Measurements from ENCODE around the gene TRANK1. TPM values are rescaled to one million over a fixed set of nuclear protein-coding genes. Genes with fewer than 3 reads are reported as not detected.
"Not testable (repeated sequence)": the region's sequence is repeated elsewhere in the genome, so short reads cannot be mapped to it uniquely, and the experiment has no call there.

Gene TRANK1
- total RNA-seq, 2 donors from 2014 or later, result 3.6 to 7.8 TPM

GRCh38 chr3:36907911-36908646, 36.8 kb downstream of the TRANK1 start:
- no peaks in the 10 kb centered on the region for H3K27me3 ChIP-seq
- peak overlapping the region; percentile 1 to 28 for H3K4me3 ChIP-seq
- ATAC-seq (peak; percentile 69), DNase-seq (peak; percentile 40 to 69 (median 50))
- TF ChIP-seq, protein P1, sequence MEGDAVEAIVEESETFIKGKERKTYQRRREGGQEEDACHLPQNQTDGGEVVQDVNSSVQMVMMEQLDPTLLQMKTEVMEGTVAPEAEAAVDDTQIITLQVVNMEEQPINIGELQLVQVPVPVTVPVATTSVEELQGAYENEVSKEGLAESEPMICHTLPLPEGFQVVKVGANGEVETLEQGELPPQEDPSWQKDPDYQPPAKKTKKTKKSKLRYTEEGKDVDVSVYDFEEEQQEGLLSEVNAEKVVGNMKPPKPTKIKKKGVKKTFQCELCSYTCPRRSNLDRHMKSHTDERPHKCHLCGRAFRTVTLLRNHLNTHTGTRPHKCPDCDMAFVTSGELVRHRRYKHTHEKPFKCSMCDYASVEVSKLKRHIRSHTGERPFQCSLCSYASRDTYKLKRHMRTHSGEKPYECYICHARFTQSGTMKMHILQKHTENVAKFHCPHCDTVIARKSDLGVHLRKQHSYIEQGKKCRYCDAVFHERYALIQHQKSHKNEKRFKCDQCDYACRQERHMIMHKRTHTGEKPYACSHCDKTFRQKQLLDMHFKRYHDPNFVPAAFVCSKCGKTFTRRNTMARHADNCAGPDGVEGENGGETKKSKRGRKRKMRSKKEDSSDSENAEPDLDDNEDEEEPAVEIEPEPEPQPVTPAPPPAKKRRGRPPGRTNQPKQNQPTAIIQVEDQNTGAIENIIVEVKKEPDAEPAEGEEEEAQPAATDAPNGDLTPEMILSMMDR (IDR thresholded peaks at IDR 0.05), result no peak
- TF ChIP-seq POLR2A (IDR thresholded peaks at IDR 0.05), result peak in 1 of 3 donors; percentile 27
- intact Hi-C loops (cut with DNase I), result no loop called here
- no peaks in the 10 kb centered on the region for H3K9me3 ChIP-seq
- peak overlapping the region in 3 of 4 donors; percentile 25 to 79 (median 58) for H3K27ac ChIP-seq
- 30 to 49% methylated on average over 15 of the region's 15 CpGs for WGBS, 2 donors
- H3K4me1 ChIP-seq, result no peaks in the 10 kb centered on the region
- no peaks in the 10 kb centered on the region for H3K36me3 ChIP-seq (replicated peaks in 1 of 2; ENCODE audit: insufficient read depth in 1 of 2, low read depth in 2 of 2)

DNA sequence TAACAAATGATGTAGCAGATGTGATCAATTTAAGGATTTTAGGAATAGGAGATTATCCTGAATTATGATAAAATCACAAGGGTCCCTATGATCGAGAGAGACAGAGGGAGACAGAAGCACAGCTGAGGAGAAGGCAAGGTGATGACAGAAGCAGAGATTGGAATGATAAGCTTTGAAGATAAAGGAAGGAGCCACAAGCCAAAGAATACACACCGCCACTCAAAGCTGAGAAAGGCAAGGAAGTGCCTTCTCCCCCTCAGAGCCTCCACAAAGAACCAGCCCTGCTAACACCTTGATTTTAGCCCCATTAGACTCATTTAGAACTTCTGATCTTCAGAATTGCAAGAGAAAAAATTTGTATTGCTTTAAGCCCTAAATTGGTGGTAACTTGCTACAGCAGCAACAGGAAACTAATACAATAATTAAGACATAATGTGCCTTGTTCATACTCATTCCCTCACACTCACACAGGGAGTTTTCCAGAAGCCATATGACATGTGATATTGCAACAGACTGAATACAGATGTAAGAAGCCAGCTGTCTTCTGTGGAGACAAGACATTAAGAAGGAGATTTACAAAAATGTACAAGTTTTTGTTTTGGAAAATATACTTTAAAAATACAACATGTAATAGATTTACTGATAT, 38.2 kb downstream of the TRANK1 start:
- WGBS, 2 donors, result 63 to 75% methylated on average over 2 of the region's 2 CpGs
- Histone ChIP-seq H3K4me3 (no peak overlapping the region), H3K4me1 (no peaks in the 10 kb centered on the region), H3K27ac (no peak overlapping the region), H3K36me3 (replicated peaks in 1 of 2; ENCODE audit: insufficient read depth in 1 of 2, low read depth in 2 of 2) (no peaks in the 10 kb centered on the region), H3K27me3 (no peaks in the 10 kb centered on the region), H3K9me3 (no peaks in the 10 kb centered on the region)
- TF ChIP-seq POLR2A (IDR thresholded peaks at IDR 0.05), result no peak
- TF ChIP-seq, protein P1 (IDR thresholded peaks at IDR 0.05), result no peak
- ATAC-seq (no peak), DNase-seq (no peak)
- intact Hi-C loops (cut with DNase I), result no loop called here

DNA sequence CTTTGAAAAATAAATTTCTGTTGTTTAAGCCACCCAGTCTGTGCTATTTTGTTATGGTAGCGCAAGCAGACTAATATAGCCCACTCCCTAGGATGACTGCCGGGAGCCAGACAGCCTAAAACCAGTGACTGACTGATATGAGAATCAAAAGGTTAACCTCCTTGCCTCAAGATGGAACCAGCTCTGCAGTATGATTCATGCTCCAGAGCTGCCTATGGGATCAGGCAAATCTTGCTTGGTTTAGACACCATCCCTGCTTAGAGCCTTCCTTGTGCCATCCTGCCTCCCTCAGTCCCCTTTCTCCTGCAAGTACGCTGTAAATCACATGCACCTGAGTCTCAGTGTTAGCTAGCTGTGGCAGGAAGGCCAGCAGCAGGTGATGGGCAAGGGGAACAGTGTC, 39.3 kb downstream of the TRANK1 start:
- no peak for ATAC-seq
- no peaks in the 10 kb centered on the region for H3K9me3 ChIP-seq
- TF ChIP-seq, protein P1 (IDR thresholded peaks at IDR 0.05), result no peak
- TF ChIP-seq POLR2A (IDR thresholded peaks at IDR 0.05), result no peak
- H3K36me3 ChIP-seq (replicated peaks in 1 of 2; ENCODE audit: insufficient read depth in 1 of 2, low read depth in 2 of 2), result no peaks in the 10 kb centered on the region
- no peak overlapping the region for H3K4me3 ChIP-seq
- no peak overlapping the region for H3K27ac ChIP-seq
- intact Hi-C loops (cut with DNase I), result no loop called here
- no peak for DNase-seq
- no peaks in the 10 kb centered on the region for H3K27me3 ChIP-seq
- no peaks in the 10 kb centered on the region for H3K4me1 ChIP-seq
- 88 to 100% methylated on average over 3 of the region's 3 CpGs for WGBS, 2 donors

GRCh38 chr3:36904641-36905040, 40.2 kb downstream of the TRANK1 start:
- Histone ChIP-seq H3K4me3 (no peak overlapping the region), H3K27me3 (no peaks in the 10 kb centered on the region), H3K27ac (no peak overlapping the region), H3K36me3 (replicated peaks in 1 of 2; ENCODE audit: insufficient read depth in 1 of 2, low read depth in 2 of 2) (no peaks in the 10 kb centered on the region), H3K4me1 (no peaks in the 10 kb centered on the region), H3K9me3 (no peaks in the 10 kb centered on the region)
- DNase-seq, result peak in 2 of 4 donors; percentile 21 to 25
- ATAC-seq, result no peak
- TF ChIP-seq, protein P1 (IDR thresholded peaks at IDR 0.05), result peak in 5 of 7 experiments; percentile 17 to 65 (median 42)
- TF ChIP-seq POLR2A (IDR thresholded peaks at IDR 0.05), result no peak
- WGBS, 2 donors, result 62 to 82% methylated on average over 3 of the region's 3 CpGs
- intact Hi-C loops (cut with DNase I), result no loop called here

GRCh38 chr3:36904065-36904464, 40.8 kb downstream of the TRANK1 start:
- H3K27me3 ChIP-seq; H3K4me3 ChIP-seq; H3K27ac ChIP-seq; H3K36me3 ChIP-seq (replicated peaks in 1 of 2; ENCODE audit: insufficient read depth in 1 of 2, low read depth in 2 of 2); H3K4me1 ChIP-seq; intact Hi-C loops (cut with DNase I); DNase-seq; ATAC-seq; H3K9me3 ChIP-seq: not testable (repeated sequence)
- 84 to 89% methylated on average over 13 of the region's 13 CpGs for WGBS, 2 donors
